Activated naive CD4-positive, alpha-beta T cell treated with anti-CD3 and anti-CD28 coated beads for 36 hours (primary cell): ENCODE measurements around the gene GNG4. TPM values are rescaled to one million over a fixed set of nuclear protein-coding genes. Genes with fewer than 3 reads are reported as not detected.
A peak's percentile ranks its signal among the peaks of the same experiment; 100 is the strongest.
"Not testable (repeated sequence)": the region's sequence is repeated elsewhere in the genome, so short reads cannot be mapped to it uniquely, and the experiment has no call there.

Experiments used
- CTCF ChIA-PET: fragments of 350-600 bp; sonication (Branson Sonifier 250); formaldehyde crosslinking; loops from one replicate; lab custom pipeline; 2021; ENCODE audit warnings: antibody characterized with exemption; lab: Charles Lee
- DNase-seq: peaks from one replicate; pipeline ENCODE4 v3.0.0-alpha.2; 2020
- H3K27ac Mint-ChIP-seq: one replicate; pipeline ENCODE4 v1.8.0; 2021; ENCODE audit warnings: mild to moderate bottlenecking, mixed read lengths
- H3K27me3 Mint-ChIP-seq: one replicate; pipeline ENCODE4 v1.8.0; 2021; ENCODE audit warnings: low read depth, mixed read lengths
- H3K36me3 Mint-ChIP-seq: one replicate; pipeline ENCODE4 v1.8.0; 2021; ENCODE audit warnings: low read depth, mixed read lengths
- H3K4me1 Mint-ChIP-seq: one replicate; pipeline ENCODE4 v1.8.0; 2021; ENCODE audit warnings: low read depth, mixed read lengths
- H3K4me3 Mint-ChIP-seq: one replicate; pipeline ENCODE4 v1.8.0; 2021; ENCODE audit warnings: mild to moderate bottlenecking, moderate library complexity, mixed read lengths
- H3K9me3 Mint-ChIP-seq: one replicate; pipeline ENCODE4 v1.8.0; 2021; ENCODE audit warnings: mixed read lengths
- intact Hi-C: fragments of 100-400 bp; cut with micrococcal nuclease; formaldehyde crosslinking; loops from one replicate; pipeline ENCODE4 v1.15.1; 2023
- total RNA-seq, 2 experiments: library from RNA; stranded (reverse); gene quantifications; one replicate each; pipeline ENCODE4 v1.2.3, GENCODE V29; 2021

Gene GNG4
- total RNA-seq, 2 experiments from 2014 or later: 0.15 TPM; not detected in 1

- H3K4me1 Mint-ChIP-seq: no peaks in the 10 kb centered on the region
- H3K36me3 Mint-ChIP-seq: no peaks in the 10 kb centered on the region
- H3K4me3 Mint-ChIP-seq: no peak overlapping the region
- no peak overlapping the region for H3K27ac Mint-ChIP-seq
- intact Hi-C loops: no loop called here
- CTCF ChIA-PET: interaction anchor here (0.6 to 1.6 kb wide), 2 partner anchors 15 to 46 kb away, joined by 4 read pairs; no protein-coding TSS in a partner anchor
- H3K9me3 Mint-ChIP-seq: no peaks in the 10 kb centered on the region
- DNase-seq: no peak
- H3K27me3 Mint-ChIP-seq: no peaks in the 10 kb centered on the region
Observed at GRCh38 chr1:235614442-235614954, 35.1 kb downstream of the GNG4 start.

- no peaks in the 10 kb centered on the region for H3K9me3 Mint-ChIP-seq
- DNase-seq: no peak
- no peaks in the 10 kb centered on the region for H3K4me1 Mint-ChIP-seq
- CTCF ChIA-PET: interaction anchor here (0.9 to 1.6 kb wide), 3 partner anchors 12 to 132 kb away, joined by 4 to 6 read pairs (median 4); no protein-coding TSS in a partner anchor
- no peak overlapping the region for H3K4me3 Mint-ChIP-seq
- H3K36me3 Mint-ChIP-seq: no peaks in the 10 kb centered on the region
- H3K27ac Mint-ChIP-seq: no peak overlapping the region
- intact Hi-C loops: no loop called here
- no peaks in the 10 kb centered on the region for H3K27me3 Mint-ChIP-seq
Observed at GRCh38 chr1:235613602-235614001, 36.0 kb downstream of the GNG4 start.

- Mint-ChIP-seq H3K36me3 (no peaks in the 10 kb centered on the region), H3K4me1 (no peaks in the 10 kb centered on the region), H3K9me3 (no peaks in the 10 kb centered on the region), H3K4me3 (no peak overlapping the region), H3K27me3 (no peaks in the 10 kb centered on the region), H3K27ac (no peak overlapping the region)
- CTCF ChIA-PET: interaction anchor here (1.0 kb wide), 1 partner anchor 12 kb away, joined by 4 read pairs; no protein-coding TSS in a partner anchor
- DNase-seq: no peak
- intact Hi-C loops: no loop called here
Observed at GRCh38 chr1:235612761-235613160, 36.8 kb downstream of the GNG4 start.

- H3K27me3 Mint-ChIP-seq: no peaks in the 10 kb centered on the region
- H3K4me3 Mint-ChIP-seq: no peak overlapping the region
- no peak for DNase-seq
- no peaks in the 10 kb centered on the region for H3K4me1 Mint-ChIP-seq
- H3K36me3 Mint-ChIP-seq: no peaks in the 10 kb centered on the region
- CTCF ChIA-PET: interaction anchor here (0.7 to 1.9 kb wide), 2 partner anchors 10 to 424 kb away, joined by 4 read pairs; no protein-coding TSS in a partner anchor
- no peaks in the 10 kb centered on the region for H3K9me3 Mint-ChIP-seq
- intact Hi-C loops: no loop called here
- H3K27ac Mint-ChIP-seq: no peak overlapping the region
Observed at GRCh38 chr1:235610157-235610556, 39.4 kb downstream of the GNG4 start.

GRCh38 chr1:235608278-235608677, 41.3 kb downstream of the GNG4 start:
- CTCF ChIA-PET: interaction anchor here (1.9 kb wide), 1 partner anchor 8 kb away, joined by 4 read pairs; no protein-coding TSS in a partner anchor
- H3K4me1 Mint-ChIP-seq: no peaks in the 10 kb centered on the region
- no peak for DNase-seq

GRCh38 chr1:235607284-235607683, 42.3 kb downstream of the GNG4 start:
- no peaks in the 10 kb centered on the region for H3K9me3 Mint-ChIP-seq

More at GRCh38 chr1:235608278-235608677, 41.3 kb downstream of the GNG4 start:
- no peaks in the 10 kb centered on the region for H3K9me3 Mint-ChIP-seq
- no peaks in the 10 kb centered on the region for H3K36me3 Mint-ChIP-seq
- H3K4me3 Mint-ChIP-seq: no peak overlapping the region
- no peak overlapping the region for H3K27ac Mint-ChIP-seq
- intact Hi-C loops: no loop called here
- no peaks in the 10 kb centered on the region for H3K27me3 Mint-ChIP-seq

GRCh38 chr1:235601104-235601503, 48.5 kb downstream of the GNG4 start:
- Mint-ChIP-seq H3K36me3 (no peaks in the 10 kb centered on the region), H3K4me3 (no peak overlapping the region), H3K27ac (no peak overlapping the region), H3K27me3 (no peaks in the 10 kb centered on the region), H3K9me3 (no peaks in the 10 kb centered on the region), H3K4me1 (no peaks in the 10 kb centered on the region)
- DNase-seq: peak; percentile 45
- intact Hi-C loops: loop anchor here (5.0 kb wide), 2 partner anchors 89 to 509 kb away; no protein-coding TSS in a partner anchor
- CTCF ChIA-PET: interaction anchor here (0.6 to 3.2 kb wide), 21 partner anchors 9 to 1217 kb away, joined by 3 to 10 read pairs (median 4); partner anchors contain the start of gene B3GALNT2

More at GRCh38 chr1:235607284-235607683, 42.3 kb downstream of the GNG4 start:
- Mint-ChIP-seq H3K4me1 (no peaks in the 10 kb centered on the region), H3K36me3 (no peaks in the 10 kb centered on the region), H3K27ac (no peak overlapping the region), H3K4me3 (no peak overlapping the region), H3K27me3 (no peaks in the 10 kb centered on the region)
- CTCF ChIA-PET: no interaction called here
- intact Hi-C loops: no loop called here
- no peak for DNase-seq

GRCh38 chr1:235599536-235599935, 50.0 kb downstream of the GNG4 start:
- no peaks in the 10 kb centered on the region for H3K36me3 Mint-ChIP-seq
- H3K27me3 Mint-ChIP-seq: no peaks in the 10 kb centered on the region
- CTCF ChIA-PET: interaction anchor here (0.6 to 3.2 kb wide), 9 partner anchors 10 to 411 kb away, joined by 3 to 10 read pairs (median 4); no protein-coding TSS in a partner anchor
- no peaks in the 10 kb centered on the region for H3K4me1 Mint-ChIP-seq
- intact Hi-C loops: no loop called here
- no peaks in the 10 kb centered on the region for H3K9me3 Mint-ChIP-seq
- H3K4me3 Mint-ChIP-seq: no peak overlapping the region
- no peak for DNase-seq
- no peak overlapping the region for H3K27ac Mint-ChIP-seq

- no peak for DNase-seq
- CTCF ChIA-PET: interaction anchor here (1.1 to 2.1 kb wide), 2 partner anchors 15 to 186 kb away, joined by 4 read pairs; no protein-coding TSS in a partner anchor
- intact Hi-C loops: no loop called here
- Mint-ChIP-seq H3K27ac (no peak overlapping the region), H3K9me3 (no peaks in the 10 kb centered on the region), H3K4me3 (no peak overlapping the region), H3K4me1 (peaks cover 3% of the 10 kb centered on the region), H3K36me3 (no peaks in the 10 kb centered on the region), H3K27me3 (peaks cover 3% of the 10 kb centered on the region)
Observed at GRCh38 chr1:235597867-235598553, 51.6 kb downstream of the GNG4 start.

- Mint-ChIP-seq H3K4me1 (peaks cover 3% of the 10 kb centered on the region), H3K27me3 (peaks cover 5% of the 10 kb centered on the region), H3K4me3 (no peak overlapping the region), H3K9me3 (peaks cover 2% of the 10 kb centered on the region), H3K27ac (no peak overlapping the region), H3K36me3 (no peaks in the 10 kb centered on the region)
- CTCF ChIA-PET: no interaction called here
- intact Hi-C loops: no loop called here
- DNase-seq: no peak
Observed at GRCh38 chr1:235595079-235595478, 54.5 kb downstream of the GNG4 start.

- H3K36me3 Mint-ChIP-seq, H3K27ac Mint-ChIP-seq, H3K4me3 Mint-ChIP-seq, intact Hi-C loops, H3K4me1 Mint-ChIP-seq, H3K9me3 Mint-ChIP-seq, H3K27me3 Mint-ChIP-seq, DNase-seq: not testable (repeated sequence)
- CTCF ChIA-PET: interaction anchor here (0.9 kb wide), 1 partner anchor 83 kb away, joined by 3 read pairs; no protein-coding TSS in a partner anchor
Observed at GRCh38 chr1:235594281-235594895, 55.2 kb downstream of the GNG4 start.

GRCh38 chr1:235588916-235589515, 60.6 kb downstream of the GNG4 start:
- Mint-ChIP-seq H3K4me3 (no peak overlapping the region), H3K27ac (no peak overlapping the region), H3K9me3 (peaks cover 16% of the 10 kb centered on the region), H3K27me3 (peaks cover 7% of the 10 kb centered on the region), H3K4me1 (peaks cover 3% of the 10 kb centered on the region), H3K36me3 (no peaks in the 10 kb centered on the region)
- intact Hi-C loops: no loop called here
- DNase-seq: no peak
- CTCF ChIA-PET: no interaction called here
